ENCODE data around the gene AFDN. TPM values are rescaled to one million over a fixed set of nuclear protein-coding genes. Genes with fewer than 3 reads are reported as not detected.

The AFDN gene
- total RNA-seq, 1 experiment from 2014 or later: 182 TPM

DNA sequence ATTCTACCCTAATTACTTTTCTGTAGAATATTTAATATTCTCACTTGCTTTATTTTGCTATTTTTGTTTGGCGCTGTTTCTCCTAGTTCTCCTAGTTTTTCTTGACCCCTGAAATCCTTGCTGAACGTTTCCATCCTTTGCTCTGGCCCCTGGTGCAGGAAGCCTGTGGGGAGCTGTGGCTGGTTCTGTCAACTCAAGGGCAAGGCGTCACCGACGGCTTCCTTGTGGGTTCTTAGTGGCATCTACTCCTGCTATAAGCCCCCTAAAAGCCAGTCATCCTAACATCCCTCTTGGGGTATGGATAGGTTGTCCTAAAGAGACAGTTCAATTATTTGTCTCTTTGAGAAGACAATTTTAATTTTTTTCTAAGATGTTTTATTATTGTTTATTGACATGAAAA, 133.9 kb downstream of the AFDN start:
- POLR2A ChIA-PET: no interaction called here
- Mint-ChIP-seq H3K27ac (no peak overlapping the region), H3K27me3 (ENCODE audit: low read depth) (no peaks in the 10 kb centered on the region), H3K36me3 (peaks cover 45% of the 10 kb centered on the region), H3K9me3 (no peaks in the 10 kb centered on the region), H3K4me1 (peaks cover 7% of the 10 kb centered on the region), H3K4me3 (no peak overlapping the region)
- no peak for TF ChIP-seq TCF7 (CRISPR knock-in tag; IDR thresholded peaks at IDR 0.05; ENCODE audit: low read depth)
- TF ChIP-seq, protein P1, sequence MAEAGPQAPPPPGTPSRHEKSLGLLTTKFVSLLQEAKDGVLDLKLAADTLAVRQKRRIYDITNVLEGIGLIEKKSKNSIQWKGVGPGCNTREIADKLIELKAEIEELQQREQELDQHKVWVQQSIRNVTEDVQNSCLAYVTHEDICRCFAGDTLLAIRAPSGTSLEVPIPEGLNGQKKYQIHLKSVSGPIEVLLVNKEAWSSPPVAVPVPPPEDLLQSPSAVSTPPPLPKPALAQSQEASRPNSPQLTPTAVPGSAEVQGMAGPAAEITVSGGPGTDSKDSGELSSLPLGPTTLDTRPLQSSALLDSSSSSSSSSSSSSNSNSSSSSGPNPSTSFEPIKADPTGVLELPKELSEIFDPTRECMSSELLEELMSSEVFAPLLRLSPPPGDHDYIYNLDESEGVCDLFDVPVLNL (CRISPR knock-in tag; IDR thresholded peaks at IDR 0.05; ENCODE audit: borderline replicate concordance, low read depth): no peak
- TF ChIP-seq, protein P2, sequence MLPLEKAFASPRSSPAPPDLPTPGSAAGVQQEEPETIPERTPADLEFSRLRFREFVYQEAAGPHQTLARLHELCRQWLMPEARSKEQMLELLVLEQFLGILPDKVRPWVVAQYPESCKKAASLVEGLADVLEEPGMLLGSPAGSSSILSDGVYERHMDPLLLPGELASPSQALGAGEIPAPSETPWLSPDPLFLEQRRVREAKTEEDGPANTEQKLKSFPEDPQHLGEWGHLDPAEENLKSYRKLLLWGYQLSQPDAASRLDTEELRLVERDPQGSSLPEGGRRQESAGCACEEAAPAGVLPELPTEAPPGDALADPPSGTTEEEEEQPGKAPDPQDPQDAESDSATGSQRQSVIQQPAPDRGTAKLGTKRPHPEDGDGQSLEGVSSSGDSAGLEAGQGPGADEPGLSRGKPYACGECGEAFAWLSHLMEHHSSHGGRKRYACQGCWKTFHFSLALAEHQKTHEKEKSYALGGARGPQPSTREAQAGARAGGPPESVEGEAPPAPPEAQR (CRISPR knock-in tag; IDR thresholded peaks at IDR 0.05): no peak
- CTCF ChIA-PET: interaction anchor here (2.8 kb wide), 1 partner anchor 7 kb away, joined by 10 read pairs; no protein-coding TSS in a partner anchor
- no peak for DNase-seq (ENCODE audit: low spot score)
- ATAC-seq: no peak

DNA sequence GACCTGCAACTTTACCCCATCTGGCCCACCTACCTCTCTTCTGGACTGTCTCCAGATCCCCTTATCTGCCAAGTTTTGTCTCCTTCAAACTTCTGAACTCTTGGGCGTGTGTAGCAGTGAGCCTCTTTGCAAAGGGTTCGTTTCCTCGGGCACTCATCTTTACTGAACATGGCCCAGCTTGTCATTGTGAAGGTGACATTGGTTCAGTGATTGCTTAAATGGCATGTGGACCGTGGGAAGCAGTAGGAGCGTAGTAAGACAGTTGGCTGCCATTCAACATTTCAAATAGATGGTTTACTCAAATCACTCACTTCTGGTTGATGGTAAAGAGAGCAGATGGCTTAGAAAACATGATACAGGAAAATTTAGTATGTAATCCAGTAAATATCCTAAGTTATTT, 136.0 kb downstream of the AFDN start:
- 0 out of 2 replicates have a peak overlapping the region, but pooled peaks have one; percentile 6 for H3K27ac Mint-ChIP-seq
- ChIA-PET CTCF (no interaction called here), POLR2A (interaction anchor here (0.6 kb wide), 1 partner anchor 18 kb away, joined by 5 read pairs; no protein-coding TSS in a partner anchor)
- ATAC-seq: no peak
- H3K27me3 Mint-ChIP-seq (ENCODE audit: low read depth): no peaks in the 10 kb centered on the region
- peaks cover 47% of the 10 kb centered on the region for H3K36me3 Mint-ChIP-seq
- H3K9me3 Mint-ChIP-seq: no peaks in the 10 kb centered on the region
- no peak overlapping the region for H3K4me3 Mint-ChIP-seq
- no peak for DNase-seq (ENCODE audit: low spot score)
- H3K4me1 Mint-ChIP-seq: peaks cover 5% of the 10 kb centered on the region
- TF ChIP-seq NFATC4 (CRISPR knock-in tag; IDR thresholded peaks at IDR 0.05) (no peak), FOXK1 (CRISPR knock-in tag; IDR thresholded peaks at IDR 0.05) (no peak), GRHL2 (CRISPR knock-in tag; IDR thresholded peaks at IDR 0.05; ENCODE audit: insufficient replicate concordance, severe bottlenecking) (no peak), IRF2 (CRISPR knock-in tag; IDR thresholded peaks at IDR 0.05; ENCODE audit: borderline replicate concordance, low read depth) (no peak), TP53 (CRISPR knock-in tag; IDR thresholded peaks at IDR 0.05) (no peak), SP1 (CRISPR knock-in tag; conservative IDR thresholded peaks at IDR 0.05) (no peak), NFYB (CRISPR knock-in tag; conservative IDR thresholded peaks at IDR 0.05; ENCODE audit: low read depth) (no peak)
- TF ChIP-seq, protein P3, sequence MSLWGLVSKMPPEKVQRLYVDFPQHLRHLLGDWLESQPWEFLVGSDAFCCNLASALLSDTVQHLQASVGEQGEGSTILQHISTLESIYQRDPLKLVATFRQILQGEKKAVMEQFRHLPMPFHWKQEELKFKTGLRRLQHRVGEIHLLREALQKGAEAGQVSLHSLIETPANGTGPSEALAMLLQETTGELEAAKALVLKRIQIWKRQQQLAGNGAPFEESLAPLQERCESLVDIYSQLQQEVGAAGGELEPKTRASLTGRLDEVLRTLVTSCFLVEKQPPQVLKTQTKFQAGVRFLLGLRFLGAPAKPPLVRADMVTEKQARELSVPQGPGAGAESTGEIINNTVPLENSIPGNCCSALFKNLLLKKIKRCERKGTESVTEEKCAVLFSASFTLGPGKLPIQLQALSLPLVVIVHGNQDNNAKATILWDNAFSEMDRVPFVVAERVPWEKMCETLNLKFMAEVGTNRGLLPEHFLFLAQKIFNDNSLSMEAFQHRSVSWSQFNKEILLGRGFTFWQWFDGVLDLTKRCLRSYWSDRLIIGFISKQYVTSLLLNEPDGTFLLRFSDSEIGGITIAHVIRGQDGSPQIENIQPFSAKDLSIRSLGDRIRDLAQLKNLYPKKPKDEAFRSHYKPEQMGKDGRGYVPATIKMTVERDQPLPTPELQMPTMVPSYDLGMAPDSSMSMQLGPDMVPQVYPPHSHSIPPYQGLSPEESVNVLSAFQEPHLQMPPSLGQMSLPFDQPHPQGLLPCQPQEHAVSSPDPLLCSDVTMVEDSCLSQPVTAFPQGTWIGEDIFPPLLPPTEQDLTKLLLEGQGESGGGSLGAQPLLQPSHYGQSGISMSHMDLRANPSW (CRISPR knock-in tag; conservative IDR thresholded peaks at IDR 0.05; ENCODE audit: low read depth): no peak
- TF ChIP-seq, protein P4, sequence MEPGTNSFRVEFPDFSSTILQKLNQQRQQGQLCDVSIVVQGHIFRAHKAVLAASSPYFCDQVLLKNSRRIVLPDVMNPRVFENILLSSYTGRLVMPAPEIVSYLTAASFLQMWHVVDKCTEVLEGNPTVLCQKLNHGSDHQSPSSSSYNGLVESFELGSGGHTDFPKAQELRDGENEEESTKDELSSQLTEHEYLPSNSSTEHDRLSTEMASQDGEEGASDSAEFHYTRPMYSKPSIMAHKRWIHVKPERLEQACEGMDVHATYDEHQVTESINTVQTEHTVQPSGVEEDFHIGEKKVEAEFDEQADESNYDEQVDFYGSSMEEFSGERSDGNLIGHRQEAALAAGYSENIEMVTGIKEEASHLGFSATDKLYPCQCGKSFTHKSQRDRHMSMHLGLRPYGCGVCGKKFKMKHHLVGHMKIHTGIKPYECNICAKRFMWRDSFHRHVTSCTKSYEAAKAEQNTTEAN (CRISPR knock-in tag; IDR thresholded peaks at IDR 0.05): no peak
- TF ChIP-seq, protein P5, sequence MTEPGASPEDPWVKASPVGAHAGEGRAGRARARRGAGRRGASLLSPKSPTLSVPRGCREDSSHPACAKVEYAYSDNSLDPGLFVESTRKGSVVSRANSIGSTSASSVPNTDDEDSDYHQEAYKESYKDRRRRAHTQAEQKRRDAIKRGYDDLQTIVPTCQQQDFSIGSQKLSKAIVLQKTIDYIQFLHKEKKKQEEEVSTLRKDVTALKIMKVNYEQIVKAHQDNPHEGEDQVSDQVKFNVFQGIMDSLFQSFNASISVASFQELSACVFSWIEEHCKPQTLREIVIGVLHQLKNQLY (CRISPR knock-in tag; IDR thresholded peaks at IDR 0.05): no peak
- TF ChIP-seq, protein P6, sequence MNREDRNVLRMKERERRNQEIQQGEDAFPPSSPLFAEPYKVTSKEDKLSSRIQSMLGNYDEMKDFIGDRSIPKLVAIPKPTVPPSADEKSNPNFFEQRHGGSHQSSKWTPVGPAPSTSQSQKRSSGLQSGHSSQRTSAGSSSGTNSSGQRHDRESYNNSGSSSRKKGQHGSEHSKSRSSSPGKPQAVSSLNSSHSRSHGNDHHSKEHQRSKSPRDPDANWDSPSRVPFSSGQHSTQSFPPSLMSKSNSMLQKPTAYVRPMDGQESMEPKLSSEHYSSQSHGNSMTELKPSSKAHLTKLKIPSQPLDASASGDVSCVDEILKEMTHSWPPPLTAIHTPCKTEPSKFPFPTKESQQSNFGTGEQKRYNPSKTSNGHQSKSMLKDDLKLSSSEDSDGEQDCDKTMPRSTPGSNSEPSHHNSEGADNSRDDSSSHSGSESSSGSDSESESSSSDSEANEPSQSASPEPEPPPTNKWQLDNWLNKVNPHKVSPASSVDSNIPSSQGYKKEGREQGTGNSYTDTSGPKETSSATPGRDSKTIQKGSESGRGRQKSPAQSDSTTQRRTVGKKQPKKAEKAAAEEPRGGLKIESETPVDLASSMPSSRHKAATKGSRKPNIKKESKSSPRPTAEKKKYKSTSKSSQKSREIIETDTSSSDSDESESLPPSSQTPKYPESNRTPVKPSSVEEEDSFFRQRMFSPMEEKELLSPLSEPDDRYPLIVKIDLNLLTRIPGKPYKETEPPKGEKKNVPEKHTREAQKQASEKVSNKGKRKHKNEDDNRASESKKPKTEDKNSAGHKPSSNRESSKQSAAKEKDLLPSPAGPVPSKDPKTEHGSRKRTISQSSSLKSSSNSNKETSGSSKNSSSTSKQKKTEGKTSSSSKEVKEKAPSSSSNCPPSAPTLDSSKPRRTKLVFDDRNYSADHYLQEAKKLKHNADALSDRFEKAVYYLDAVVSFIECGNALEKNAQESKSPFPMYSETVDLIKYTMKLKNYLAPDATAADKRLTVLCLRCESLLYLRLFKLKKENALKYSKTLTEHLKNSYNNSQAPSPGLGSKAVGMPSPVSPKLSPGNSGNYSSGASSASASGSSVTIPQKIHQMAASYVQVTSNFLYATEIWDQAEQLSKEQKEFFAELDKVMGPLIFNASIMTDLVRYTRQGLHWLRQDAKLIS (CRISPR knock-in tag; IDR thresholded peaks at IDR 0.05; ENCODE audit: borderline replicate concordance): no peak
- TF ChIP-seq, protein P7, sequence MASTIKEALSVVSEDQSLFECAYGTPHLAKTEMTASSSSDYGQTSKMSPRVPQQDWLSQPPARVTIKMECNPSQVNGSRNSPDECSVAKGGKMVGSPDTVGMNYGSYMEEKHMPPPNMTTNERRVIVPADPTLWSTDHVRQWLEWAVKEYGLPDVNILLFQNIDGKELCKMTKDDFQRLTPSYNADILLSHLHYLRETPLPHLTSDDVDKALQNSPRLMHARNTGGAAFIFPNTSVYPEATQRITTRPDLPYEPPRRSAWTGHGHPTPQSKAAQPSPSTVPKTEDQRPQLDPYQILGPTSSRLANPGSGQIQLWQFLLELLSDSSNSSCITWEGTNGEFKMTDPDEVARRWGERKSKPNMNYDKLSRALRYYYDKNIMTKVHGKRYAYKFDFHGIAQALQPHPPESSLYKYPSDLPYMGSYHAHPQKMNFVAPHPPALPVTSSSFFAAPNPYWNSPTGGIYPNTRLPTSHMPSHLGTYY (CRISPR knock-in tag; IDR thresholded peaks at IDR 0.05): no peak
